Measurements from ENCODE around the gene MTCL1. TPM values are rescaled to one million over a fixed set of nuclear protein-coding genes. Genes with fewer than 3 reads are reported as not detected.

MTCL1 gene
- total RNA-seq, 2 experiments from 2014 or later: 0.40 to 0.56 TPM

GRCh38 chr18:8668381-8668780 lies 37.0 kb upstream of the MTCL1 start:
- Mint-ChIP-seq H3K27ac (no peak overlapping the region), H3K4me3 (no peak overlapping the region), H3K4me1 (ENCODE audit: low read depth) (no peaks in the 10 kb centered on the region), H3K9me3 (no peaks in the 10 kb centered on the region), H3K27me3 (peaks cover 2% of the 10 kb centered on the region), H3K36me3 (no peaks in the 10 kb centered on the region)
- CTCF ChIA-PET: no interaction called here
- intact Hi-C loops (cut with micrococcal nuclease): no loop called here
- DNase-seq: no peak
- POLR2A ChIA-PET: no interaction called here

DNA sequence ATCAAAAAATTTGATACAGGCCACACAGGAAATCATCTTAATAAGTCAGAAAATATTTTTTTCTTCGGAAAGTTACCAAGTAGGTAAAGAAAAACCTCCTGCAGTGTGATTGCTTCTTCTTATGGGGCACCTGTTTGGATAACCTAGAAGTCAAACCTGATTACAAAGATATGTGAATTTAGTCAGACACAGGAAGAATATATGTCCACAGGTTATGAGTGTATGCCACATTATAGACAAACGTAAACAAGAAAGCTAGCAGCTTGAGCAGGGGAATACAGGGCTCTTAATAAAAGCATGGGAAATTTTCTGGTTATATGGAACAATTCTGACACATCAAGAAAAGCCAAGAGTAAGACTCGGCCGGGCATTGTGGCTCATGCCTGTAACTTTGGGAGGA lies 35.8 kb upstream of the MTCL1 start:
- DNase-seq: no peak
- Mint-ChIP-seq H3K9me3 (peaks cover 4% of the 10 kb centered on the region), H3K4me3 (no peak overlapping the region), H3K36me3 (no peaks in the 10 kb centered on the region), H3K27ac (no peak overlapping the region), H3K4me1 (ENCODE audit: low read depth) (no peaks in the 10 kb centered on the region), H3K27me3 (peaks cover 2% of the 10 kb centered on the region)
- intact Hi-C loops (cut with micrococcal nuclease): no loop called here
- CTCF ChIA-PET: no interaction called here
- POLR2A ChIA-PET: no interaction called here

DNA sequence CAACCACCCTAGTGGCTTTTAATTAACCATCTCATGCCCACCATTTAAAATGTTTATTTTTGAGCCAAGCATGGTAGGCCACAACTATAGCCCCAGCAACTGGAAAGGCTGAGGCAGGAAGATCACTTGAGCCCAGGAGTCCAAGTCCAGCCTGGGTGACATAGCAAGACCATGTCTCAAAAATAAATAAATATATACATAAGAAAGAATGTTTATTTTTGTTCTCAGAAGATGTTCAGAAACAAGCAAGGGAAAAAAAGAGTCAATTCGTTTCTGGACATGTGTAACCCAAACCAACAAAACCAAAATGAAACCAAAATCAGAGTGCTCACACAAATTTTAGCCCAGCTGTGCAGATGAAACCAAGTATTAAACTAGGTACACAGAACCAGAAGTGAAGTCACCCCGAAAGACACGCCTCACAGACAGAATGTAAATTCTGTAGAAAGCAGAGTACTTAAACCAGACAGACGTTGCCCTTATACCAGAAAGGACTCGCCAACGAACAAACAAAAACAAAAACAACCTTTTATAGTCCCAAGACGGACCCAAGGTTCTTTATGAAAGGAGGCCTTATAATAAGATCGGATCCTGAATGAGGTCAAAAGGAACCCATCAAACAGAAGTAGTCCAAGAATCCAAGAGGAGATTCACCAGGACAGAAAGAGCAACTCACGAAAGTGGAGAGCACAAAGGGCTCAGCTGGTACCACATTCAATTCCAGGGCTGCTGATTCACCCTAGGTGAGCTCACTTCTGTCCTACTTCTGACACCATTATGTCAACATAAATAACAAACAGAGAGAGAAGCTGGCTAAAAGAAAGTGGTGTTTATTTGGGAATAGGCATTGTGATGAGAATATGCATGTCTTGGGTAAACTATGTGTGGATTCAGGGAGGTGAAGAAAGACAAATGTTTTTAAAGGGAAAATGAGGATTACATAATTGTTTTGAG lies 31.8 kb upstream of the MTCL1 start:
- no peaks in the 10 kb centered on the region for H3K4me1 Mint-ChIP-seq (ENCODE audit: low read depth)
- POLR2A ChIA-PET: no interaction called here

DNA sequence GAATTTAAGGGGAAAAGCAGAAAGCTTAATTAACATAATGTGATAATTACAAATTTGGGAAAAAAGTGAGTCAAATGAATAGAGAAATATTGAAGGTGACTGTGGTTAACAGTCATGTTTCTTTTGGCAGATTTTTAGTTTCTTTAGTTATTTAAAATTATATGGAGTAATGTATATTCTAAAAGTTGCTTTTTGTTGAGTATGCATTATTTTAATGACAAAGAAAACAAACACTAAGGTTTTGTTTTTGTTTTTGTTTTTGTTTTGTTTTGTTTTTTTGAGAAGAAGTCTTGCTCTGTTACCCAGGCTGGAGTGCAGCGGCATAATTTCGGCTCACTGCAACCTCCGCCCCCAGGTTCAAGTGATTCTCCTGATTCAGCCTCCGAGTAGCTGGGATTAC lies 30.3 kb upstream of the MTCL1 start:
- no peak for DNase-seq
- Mint-ChIP-seq H3K27ac (no peak overlapping the region), H3K9me3 (peaks cover 4% of the 10 kb centered on the region), H3K27me3 (peaks cover 2% of the 10 kb centered on the region), H3K4me3 (no peak overlapping the region), H3K36me3 (no peaks in the 10 kb centered on the region), H3K4me1 (ENCODE audit: low read depth) (no peaks in the 10 kb centered on the region)
- ChIA-PET CTCF (no interaction called here), POLR2A (no interaction called here)
- intact Hi-C loops (cut with micrococcal nuclease): no loop called here

More for the DNA sequence above, 31.8 kb upstream of the MTCL1 start:
- no peaks in the 10 kb centered on the region for H3K36me3 Mint-ChIP-seq
- no peak overlapping the region for H3K27ac Mint-ChIP-seq
- intact Hi-C loops (cut with micrococcal nuclease): no loop called here
- H3K27me3 Mint-ChIP-seq: peaks cover 2% of the 10 kb centered on the region
- no peak overlapping the region for H3K4me3 Mint-ChIP-seq
- DNase-seq: no peak
- H3K9me3 Mint-ChIP-seq: peaks cover 4% of the 10 kb centered on the region
- CTCF ChIA-PET: interaction anchor here (1.4 kb wide), 1 partner anchor 315 kb away, joined by 4 read pairs; no protein-coding TSS in a partner anchor

GRCh38 chr18:8681196-8681595 lies 24.2 kb upstream of the MTCL1 start:
- no peak for DNase-seq
- Mint-ChIP-seq H3K36me3 (no peaks in the 10 kb centered on the region), H3K27ac (no peak overlapping the region), H3K4me1 (ENCODE audit: low read depth) (no peaks in the 10 kb centered on the region), H3K9me3 (no peaks in the 10 kb centered on the region), H3K27me3 (peaks cover 5% of the 10 kb centered on the region), H3K4me3 (no peak overlapping the region)
- ChIA-PET CTCF (no interaction called here), POLR2A (no interaction called here)
- intact Hi-C loops (cut with micrococcal nuclease): no loop called here

DNA sequence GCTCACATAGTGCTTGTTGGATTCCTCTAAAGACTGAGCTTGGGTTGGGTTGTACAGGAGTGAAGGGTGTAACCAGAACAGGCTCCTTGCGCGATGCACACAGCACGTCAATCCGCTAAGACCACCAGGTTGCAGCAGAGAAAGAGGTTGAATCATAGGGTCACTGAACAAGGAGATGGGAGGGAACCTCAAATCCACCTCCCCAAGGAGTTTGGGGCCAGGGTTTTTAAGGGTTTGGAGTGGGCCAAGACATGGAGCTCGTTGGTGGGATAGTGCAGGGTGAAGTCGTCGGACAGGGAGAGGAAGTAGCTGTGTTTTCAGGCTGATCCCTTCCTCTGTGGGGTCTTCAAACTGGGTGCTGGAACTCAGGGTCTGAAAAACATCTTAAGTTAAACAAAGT lies 20.8 kb upstream of the MTCL1 start:
- peaks cover 5% of the 10 kb centered on the region for H3K27me3 Mint-ChIP-seq
- no peak overlapping the region for H3K27ac Mint-ChIP-seq
- intact Hi-C loops (cut with micrococcal nuclease): no loop called here
- no peak overlapping the region for H3K4me3 Mint-ChIP-seq
- H3K9me3 Mint-ChIP-seq: no peaks in the 10 kb centered on the region
- no peaks in the 10 kb centered on the region for H3K36me3 Mint-ChIP-seq
- ChIA-PET POLR2A (no interaction called here), CTCF (interaction anchor here (1.7 kb wide), 1 partner anchor 12 kb away, joined by 8 read pairs; no protein-coding TSS in a partner anchor)
- DNase-seq: no peak
- no peaks in the 10 kb centered on the region for H3K4me1 Mint-ChIP-seq (ENCODE audit: low read depth)

DNA sequence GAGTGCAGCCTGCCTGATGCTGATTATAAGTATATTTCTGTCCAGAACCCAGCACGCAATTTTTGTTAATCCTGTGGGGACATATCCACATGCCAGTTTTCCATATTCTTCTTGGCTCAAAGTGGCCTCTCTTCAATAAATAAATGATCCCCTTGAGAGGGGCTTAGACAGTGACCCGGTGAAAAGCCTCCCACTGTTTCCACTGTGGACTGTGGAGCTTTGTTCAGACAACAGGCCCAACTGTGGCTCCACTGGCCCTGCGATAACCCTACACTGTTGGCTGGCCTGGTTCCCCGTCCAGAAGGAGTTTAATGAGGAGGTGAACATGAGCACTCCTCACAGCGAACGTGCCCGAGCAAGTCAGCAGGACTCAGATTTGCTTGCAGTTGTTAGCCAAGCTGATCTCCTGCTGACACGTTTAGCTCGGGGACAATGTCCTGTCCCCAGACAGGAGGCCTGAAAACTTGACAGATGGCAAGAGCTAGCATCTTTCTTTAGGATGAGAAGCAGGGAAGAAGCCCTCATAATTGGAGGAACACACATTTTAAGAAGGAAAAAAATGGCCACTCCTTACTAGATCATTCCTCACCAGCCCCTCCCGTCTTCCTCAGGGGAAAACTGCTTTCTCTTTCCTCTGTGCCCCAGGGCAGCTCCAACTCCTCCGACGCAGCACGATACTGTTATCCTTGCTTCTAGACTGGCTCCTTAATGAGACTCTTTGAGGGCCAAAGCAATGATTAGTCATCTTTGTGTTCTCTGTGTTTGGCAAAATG lies 20.0 kb upstream of the MTCL1 start:
- Mint-ChIP-seq H3K4me3 (no peak overlapping the region), H3K36me3 (no peaks in the 10 kb centered on the region), H3K4me1 (ENCODE audit: low read depth) (no peaks in the 10 kb centered on the region), H3K27ac (no peak overlapping the region), H3K27me3 (peaks cover 5% of the 10 kb centered on the region), H3K9me3 (no peaks in the 10 kb centered on the region)
- intact Hi-C loops (cut with micrococcal nuclease): no loop called here
- POLR2A ChIA-PET: interaction anchor here (0.6 kb wide), 1 partner anchor 8 kb away, joined by 3 read pairs; no protein-coding TSS in a partner anchor
- DNase-seq: no peak
- CTCF ChIA-PET: interaction anchor here (1.7 kb wide), 1 partner anchor 11 kb away, joined by 8 read pairs; no protein-coding TSS in a partner anchor

GRCh38 chr18:8685914-8686216 lies 19.5 kb upstream of the MTCL1 start:
- H3K9me3 Mint-ChIP-seq: no peaks in the 10 kb centered on the region
- DNase-seq: no peak
- POLR2A ChIA-PET: interaction anchor here (0.6 kb wide), 1 partner anchor 9 kb away, joined by 3 read pairs; no protein-coding TSS in a partner anchor
- no peak overlapping the region for H3K4me3 Mint-ChIP-seq
- H3K36me3 Mint-ChIP-seq: no peaks in the 10 kb centered on the region
- CTCF ChIA-PET: interaction anchor here (1.7 kb wide), 1 partner anchor 10 kb away, joined by 8 read pairs; no protein-coding TSS in a partner anchor
- intact Hi-C loops (cut with micrococcal nuclease): no loop called here
- H3K27me3 Mint-ChIP-seq: peaks cover 5% of the 10 kb centered on the region
- H3K4me1 Mint-ChIP-seq (ENCODE audit: low read depth): no peaks in the 10 kb centered on the region
- H3K27ac Mint-ChIP-seq: no peak overlapping the region

- H3K9me3 Mint-ChIP-seq: no peaks in the 10 kb centered on the region
- H3K27me3 Mint-ChIP-seq: peaks cover 6% of the 10 kb centered on the region
- intact Hi-C loops (cut with micrococcal nuclease): no loop called here
- no peak overlapping the region for H3K27ac Mint-ChIP-seq
- ChIA-PET CTCF (interaction anchor here (1.6 to 2.4 kb wide), 2 partner anchors 10 to 301 kb away, joined by 6 to 19 read pairs; no protein-coding TSS in a partner anchor), POLR2A (no interaction called here)
- no peak for DNase-seq
- no peaks in the 10 kb centered on the region for H3K4me1 Mint-ChIP-seq (ENCODE audit: low read depth)
- no peak overlapping the region for H3K4me3 Mint-ChIP-seq
- H3K36me3 Mint-ChIP-seq: no peaks in the 10 kb centered on the region
Measured at GRCh38 chr18:8686611-8687010, 18.7 kb upstream of the MTCL1 start.

- H3K4me1 Mint-ChIP-seq (ENCODE audit: low read depth): no peaks in the 10 kb centered on the region
- no peaks in the 10 kb centered on the region for H3K9me3 Mint-ChIP-seq
- no peak overlapping the region for H3K27ac Mint-ChIP-seq
- H3K4me3 Mint-ChIP-seq: no peak overlapping the region
- ChIA-PET POLR2A (no interaction called here), CTCF (interaction anchor here (1.1 to 2.4 kb wide), 2 partner anchors 8 to 308 kb away, joined by 3 to 19 read pairs; no protein-coding TSS in a partner anchor)
- H3K36me3 Mint-ChIP-seq: no peaks in the 10 kb centered on the region
- no peak for DNase-seq
- intact Hi-C loops (cut with micrococcal nuclease): no loop called here
- H3K27me3 Mint-ChIP-seq: peaks cover 5% of the 10 kb centered on the region
Measured at GRCh38 chr18:8688216-8688800, 17.0 kb upstream of the MTCL1 start.

GRCh38 chr18:8688816-8689215 lies 16.5 kb upstream of the MTCL1 start:
- no peak overlapping the region for H3K4me3 Mint-ChIP-seq
- peaks cover 5% of the 10 kb centered on the region for H3K27me3 Mint-ChIP-seq
- DNase-seq: no peak
- no peaks in the 10 kb centered on the region for H3K4me1 Mint-ChIP-seq (ENCODE audit: low read depth)
- H3K36me3 Mint-ChIP-seq: no peaks in the 10 kb centered on the region
- ChIA-PET POLR2A (no interaction called here), CTCF (interaction anchor here (2.4 kb wide), 1 partner anchor 8 kb away, joined by 19 read pairs; no protein-coding TSS in a partner anchor)
- H3K27ac Mint-ChIP-seq: no peak overlapping the region
- no peaks in the 10 kb centered on the region for H3K9me3 Mint-ChIP-seq
- intact Hi-C loops (cut with micrococcal nuclease): no loop called here

DNA sequence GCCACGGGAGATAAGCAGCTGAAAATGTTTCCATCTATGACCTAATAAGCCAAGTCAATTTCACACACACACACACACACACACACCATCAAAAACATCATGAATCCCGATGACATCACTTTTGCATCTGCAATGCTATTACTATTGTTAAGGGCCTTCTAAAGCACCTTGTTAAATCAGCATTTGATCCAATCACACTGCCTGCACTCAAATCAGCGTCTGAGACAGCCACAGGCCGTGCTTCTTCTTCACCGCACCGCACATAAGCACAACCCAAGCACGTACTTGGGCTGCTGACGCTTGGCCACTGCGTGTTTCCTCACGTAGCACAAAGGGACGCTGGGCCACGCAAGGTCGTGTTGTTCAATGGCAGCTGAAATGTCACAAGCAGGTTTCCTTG lies 15.8 kb upstream of the MTCL1 start:
- Mint-ChIP-seq H3K4me1 (ENCODE audit: low read depth) (no peaks in the 10 kb centered on the region), H3K9me3 (no peaks in the 10 kb centered on the region), H3K36me3 (no peaks in the 10 kb centered on the region), H3K4me3 (no peak overlapping the region), H3K27me3 (peaks cover 3% of the 10 kb centered on the region), H3K27ac (no peak overlapping the region)
- CTCF ChIA-PET: no interaction called here
- DNase-seq: no peak
- intact Hi-C loops (cut with micrococcal nuclease): no loop called here
- POLR2A ChIA-PET: no interaction called here

Data from activated CD4-positive, alpha-beta memory T cell treated with anti-CD3 and anti-CD28 coated beads for 36 hours (primary cell).